HG03558 (cell line): Measurements from ENCODE around the gene XCR1.

ENCODE experiments used
- ATAC-seq: cut with Tn5 transposase; IDR thresholded peaks from one replicate; pipeline ENCODE4 v1.9.1; 2021; ENCODE audit warnings: moderate number of reproducible peaks; ENCODE audit not compliant: unreplicated experiment; ENCODE audit errors: extremely low read depth

XCR1 gene

DNA sequence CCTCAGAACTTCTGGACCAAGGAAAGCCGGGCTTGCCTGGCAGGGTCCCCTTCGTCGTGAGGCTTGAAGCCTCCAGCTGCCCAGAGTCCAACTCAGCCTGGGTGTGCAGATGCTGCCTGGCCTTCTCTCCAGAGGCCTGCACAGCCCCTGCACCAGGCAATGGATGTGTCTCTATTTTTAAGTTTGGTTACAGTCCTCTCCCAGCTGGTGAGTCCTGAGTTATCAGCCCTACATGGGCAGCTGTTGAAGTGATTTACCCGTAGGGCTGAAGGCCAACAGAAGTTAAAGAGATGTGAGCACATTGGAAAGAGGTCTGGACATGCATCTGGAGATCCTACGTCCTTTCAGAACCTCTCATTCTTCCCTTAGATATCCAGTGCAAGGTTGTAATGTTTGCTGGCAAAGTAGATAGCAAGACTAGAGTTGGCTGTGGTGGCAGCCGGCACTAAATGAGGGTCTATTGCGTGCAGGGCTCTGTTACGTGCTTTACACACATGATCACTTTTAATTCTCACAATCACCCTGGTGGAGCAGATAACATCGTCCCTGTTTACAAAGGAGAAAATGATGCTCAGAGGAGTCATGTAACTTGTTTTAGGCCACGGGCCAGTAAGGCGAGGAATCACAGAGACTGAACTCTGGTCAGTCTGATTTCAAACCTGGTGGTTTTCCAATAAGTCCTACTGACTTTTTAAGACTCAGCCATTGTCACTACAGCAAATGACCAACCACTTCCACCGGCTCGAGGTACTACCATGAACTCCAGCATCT lies 41.6 kb downstream of the XCR1 start:
- no peak for ATAC-seq

DNA sequence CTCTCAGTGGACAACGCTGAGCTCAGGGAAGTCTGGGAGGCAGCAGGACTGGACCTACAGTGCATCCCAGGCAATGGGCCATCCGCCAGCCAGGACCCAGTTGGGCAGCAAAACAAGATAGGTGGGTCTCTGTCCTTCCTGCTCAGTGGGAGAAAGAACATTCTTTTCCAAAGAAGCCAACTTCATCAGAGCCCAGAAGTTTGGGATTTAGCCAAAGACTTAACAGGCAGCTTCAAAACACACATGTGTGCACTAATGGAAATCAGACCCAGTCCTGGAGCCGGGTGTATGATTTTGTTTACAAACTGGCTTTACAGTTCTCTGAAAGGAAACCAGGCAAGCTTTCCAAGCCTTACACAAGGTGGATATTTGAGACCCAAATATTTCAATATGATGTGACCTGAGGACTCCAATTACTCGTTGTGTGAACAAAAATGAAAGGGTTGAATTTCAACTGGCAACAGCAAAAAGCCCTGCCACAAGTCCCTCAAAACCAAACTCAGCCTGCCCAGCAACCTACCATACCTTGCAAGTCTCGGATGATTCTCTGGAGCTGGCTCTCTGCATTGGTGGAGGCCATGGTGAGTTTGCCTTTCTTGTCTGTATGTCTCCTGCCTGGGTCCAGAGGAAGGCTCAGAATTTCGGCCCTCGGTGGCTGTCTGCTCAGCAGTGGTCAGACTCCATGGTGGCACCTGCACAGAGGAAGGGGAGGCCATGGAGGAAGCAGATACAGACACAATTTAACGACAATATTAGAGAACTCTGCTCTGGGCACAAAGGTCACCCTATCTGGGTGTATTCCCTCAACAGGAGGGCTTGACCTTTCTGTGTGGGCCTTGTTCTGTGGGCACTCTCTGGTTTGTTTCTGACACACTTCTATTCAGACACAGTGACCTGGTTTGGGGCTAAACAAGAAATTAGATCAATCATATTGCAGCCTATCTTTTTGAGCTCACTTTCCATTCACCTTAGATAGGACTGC lies 42.7 kb downstream of the XCR1 start:
- ATAC-seq: no peak

DNA sequence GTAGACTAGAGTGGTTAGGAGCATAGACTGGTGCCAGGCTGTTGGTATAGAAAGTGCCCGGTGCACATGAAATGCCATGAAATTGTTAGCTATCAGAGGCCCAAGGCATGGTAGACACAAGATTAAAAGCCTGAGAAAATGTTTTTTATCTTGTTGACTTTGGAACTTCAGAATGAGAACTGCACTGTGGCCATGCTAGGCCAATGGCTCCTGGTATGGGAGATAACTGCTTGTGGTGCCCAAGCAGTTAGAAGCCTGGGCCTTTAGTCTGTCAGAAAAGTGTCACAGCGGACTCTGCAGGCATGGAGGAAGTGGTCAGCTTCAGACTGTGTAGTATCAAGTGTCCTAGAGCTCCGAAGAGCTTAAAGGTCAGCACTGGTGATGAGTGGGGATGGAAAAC lies 43.5 kb downstream of the XCR1 start:
- no peak for ATAC-seq

DNA sequence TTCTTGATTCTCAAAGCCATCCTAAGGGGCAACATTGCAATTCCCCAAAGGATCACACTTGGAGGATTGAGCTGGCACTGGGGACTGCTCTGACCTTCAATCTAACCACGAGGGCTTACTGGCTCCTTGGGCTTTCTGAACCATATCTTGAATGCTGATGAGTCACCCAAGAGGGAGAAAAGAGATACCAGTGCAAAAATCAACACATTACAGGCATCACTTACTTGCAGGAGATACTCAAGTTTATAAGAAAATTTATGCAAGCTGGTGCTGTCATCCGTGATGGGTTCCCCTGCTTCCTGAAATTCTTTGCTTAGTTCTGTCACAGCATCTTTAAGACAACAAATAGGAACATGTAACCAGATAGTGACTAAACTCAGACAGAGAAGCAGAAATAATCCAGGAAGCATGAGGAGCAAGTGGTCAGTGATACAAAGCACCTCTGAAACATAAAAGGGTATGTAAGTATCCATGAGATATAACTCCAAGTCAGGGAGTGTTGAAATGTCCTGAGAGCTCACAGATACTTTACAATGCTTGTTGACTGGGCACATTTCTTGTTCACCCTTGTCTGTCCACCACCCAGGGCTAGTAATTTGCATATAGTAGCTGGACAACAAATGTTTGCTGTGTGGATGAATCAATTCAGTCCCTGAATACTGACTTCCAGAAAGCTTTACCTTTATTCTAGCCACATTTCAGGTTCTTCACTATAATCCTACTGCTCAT lies 45.8 kb downstream of the XCR1 start:
- no peak for ATAC-seq

DNA sequence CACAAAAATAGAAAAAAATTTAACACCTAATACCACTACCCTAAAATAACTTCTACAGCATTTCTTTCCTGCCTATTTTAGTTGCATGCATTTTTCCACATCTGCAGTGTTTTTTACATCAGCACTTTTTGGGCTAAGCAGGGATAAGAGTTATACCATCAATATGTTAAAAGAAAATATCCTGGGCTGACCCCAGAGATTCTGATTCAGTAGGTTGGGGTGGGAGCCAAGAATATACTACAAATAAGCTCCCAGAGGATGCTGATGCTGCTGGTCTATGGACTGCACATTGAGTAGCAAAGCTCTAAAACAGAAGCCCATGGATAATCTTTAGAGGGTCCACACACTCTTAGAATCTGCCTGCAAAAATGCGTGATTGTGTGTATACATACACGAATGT lies 46.5 kb downstream of the XCR1 start:
- no peak for ATAC-seq

DNA sequence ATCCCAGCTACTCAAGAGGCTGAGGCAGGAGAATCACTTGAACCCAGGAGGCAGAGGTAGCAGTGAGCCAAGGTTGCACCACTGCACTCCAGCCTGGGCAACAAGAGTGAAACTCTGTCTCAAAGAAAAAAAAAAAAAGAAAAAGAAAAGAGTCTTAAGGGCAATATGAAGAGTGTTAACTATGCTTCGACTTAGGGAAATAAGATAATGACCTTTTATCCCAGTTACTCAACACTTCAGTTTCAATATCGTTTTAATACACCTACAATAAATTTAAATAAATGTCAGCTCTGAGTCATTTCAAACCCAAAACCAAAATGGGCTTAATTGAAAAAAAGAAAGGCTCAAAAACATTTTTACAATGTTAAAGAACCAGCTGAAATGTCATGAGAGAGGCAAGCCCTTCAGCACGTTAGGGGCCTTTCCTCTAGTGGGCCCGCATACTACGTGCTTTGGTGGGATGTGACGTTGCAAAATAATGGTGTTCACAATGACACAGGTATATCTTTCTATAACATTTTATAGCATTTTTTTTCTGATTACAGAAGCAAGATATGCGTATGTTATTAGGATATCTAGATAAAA lies 47.0 kb downstream of the XCR1 start:
- ATAC-seq: no peak

DNA sequence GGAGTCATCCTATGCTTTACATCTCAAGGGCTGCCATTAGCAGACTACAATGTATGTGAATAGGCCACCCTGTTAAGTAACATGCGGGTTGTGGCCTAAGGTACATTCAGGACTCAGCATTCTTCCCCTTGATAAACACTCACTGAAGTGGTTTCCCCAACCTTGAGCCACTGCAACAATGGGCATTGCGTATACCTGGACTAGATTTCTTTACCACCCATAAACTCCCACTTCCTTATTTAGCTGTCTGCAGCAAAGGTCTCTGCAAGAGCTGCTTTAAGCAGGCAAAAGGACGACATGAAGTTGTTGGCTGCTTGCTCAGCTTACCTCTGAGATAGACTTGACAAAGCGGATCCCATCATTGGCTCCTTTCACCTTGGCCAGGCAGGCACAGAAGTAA lies 47.9 kb downstream of the XCR1 start:
- ATAC-seq: no peak

DNA sequence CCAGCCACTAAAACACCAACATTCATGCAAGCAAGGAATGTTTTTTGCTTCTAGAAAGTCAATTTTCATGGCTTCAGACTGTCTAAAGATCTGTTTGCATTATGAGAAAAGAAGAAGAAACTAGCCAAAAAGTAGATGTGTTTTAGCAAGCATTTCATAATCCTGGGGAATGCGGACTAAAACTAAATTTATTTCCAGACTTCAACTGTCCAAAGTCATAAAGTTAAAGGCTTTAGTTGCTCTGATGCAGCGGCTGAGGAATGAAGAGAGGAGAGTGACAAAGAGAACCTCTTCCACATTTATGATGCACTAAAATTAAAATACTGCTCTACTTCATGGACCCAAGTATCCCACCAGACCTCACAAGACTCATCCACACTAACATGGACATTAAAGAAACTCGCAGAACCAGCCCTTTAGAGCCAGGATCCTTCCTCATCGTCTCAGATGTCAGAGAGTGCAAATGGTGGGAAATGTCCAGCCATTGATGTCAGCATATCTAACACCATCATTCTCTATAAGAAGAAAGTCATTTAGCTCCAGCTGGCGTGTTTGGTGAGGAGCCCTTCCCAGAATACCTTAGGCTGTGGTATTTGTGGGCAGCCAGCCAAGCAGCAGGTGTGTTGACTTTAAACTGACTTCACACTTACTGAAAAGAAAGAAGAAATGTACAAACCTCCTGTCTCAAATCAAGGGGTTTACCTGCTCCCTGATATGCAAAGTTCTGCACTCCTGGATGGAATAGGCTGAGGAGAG lies 49.1 kb downstream of the XCR1 start:
- no peak for ATAC-seq

DNA sequence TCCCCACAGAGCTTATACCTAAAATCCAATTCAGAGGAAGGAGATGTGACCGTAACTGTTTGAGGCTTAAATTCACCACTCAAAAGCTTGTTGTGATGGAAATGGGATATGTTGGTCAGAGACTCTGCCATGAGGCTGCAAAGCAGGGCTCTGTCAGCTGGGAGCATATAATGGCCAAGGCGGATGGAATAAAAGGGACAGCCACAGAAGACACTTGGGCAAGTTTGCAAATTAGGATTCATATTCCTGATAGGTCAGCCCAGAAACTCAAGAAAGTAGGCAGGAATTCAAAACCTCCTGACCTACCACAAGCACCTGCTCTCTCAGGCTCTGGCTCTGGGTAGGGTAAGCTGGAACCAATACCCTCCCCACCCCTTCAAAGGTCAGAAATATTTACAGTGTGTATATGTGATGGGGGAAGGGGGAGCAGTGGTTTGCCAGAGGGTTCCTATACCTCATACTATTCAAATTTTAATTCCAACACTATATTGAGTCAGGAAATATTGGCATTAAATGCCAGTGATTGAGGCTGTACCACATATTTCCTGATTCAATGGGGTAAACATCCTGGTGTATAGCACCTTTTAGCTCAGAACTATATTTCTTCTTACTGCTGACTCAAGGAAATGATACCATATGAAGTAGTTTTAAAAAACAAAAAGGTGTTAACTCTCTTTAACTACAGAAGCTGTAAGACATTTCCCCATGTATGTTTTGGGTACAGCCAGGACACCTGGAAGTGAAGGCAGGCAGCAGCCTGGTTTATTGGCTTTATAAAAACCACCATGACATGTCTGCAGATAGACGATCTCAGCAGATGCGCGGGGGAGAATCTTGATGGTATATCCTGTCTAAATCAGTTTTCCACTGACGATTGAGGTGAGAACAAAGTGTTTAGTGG lies 50.8 kb downstream of the XCR1 start:
- ATAC-seq: no peak

DNA sequence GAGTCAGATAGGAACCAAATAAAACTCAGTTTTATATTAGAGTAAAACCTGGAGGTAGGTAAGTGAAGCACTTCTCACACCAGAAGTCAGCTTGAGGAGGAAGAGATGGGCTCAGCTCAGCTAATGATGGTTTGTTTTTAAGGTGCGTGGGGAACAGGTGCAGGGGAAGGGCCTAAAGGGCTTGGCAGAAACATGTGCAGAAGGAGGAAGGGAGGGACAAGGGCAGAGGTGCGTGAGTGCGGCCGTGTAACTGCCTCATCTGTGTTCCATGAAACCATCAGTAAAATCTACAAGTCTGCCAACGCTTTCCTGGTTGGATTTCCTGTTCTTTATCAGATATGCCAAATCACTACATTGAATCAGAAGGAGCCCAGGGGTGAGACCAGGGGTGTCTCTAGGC lies 51.6 kb downstream of the XCR1 start:
- ATAC-seq: no peak

DNA sequence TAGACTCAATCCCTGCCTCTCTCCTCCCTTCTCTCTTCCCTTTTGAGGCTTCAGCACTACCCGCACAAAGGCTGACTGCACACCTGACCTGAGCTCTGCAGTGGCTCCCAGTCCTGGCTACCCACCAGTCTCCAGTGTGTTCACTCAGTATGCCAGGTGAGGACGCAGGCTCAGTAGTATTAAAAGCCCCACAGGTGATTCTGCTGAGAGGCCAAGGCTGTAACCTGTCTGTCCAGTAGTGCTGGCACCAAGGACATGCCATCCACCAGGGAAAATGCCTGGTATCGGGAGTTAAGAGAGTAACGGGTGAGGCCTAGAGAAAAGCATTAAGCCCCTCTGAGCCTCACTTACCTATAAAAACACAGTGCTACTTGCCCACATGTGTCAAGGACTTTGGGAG lies 52.6 kb downstream of the XCR1 start:
- ATAC-seq: no peak

DNA sequence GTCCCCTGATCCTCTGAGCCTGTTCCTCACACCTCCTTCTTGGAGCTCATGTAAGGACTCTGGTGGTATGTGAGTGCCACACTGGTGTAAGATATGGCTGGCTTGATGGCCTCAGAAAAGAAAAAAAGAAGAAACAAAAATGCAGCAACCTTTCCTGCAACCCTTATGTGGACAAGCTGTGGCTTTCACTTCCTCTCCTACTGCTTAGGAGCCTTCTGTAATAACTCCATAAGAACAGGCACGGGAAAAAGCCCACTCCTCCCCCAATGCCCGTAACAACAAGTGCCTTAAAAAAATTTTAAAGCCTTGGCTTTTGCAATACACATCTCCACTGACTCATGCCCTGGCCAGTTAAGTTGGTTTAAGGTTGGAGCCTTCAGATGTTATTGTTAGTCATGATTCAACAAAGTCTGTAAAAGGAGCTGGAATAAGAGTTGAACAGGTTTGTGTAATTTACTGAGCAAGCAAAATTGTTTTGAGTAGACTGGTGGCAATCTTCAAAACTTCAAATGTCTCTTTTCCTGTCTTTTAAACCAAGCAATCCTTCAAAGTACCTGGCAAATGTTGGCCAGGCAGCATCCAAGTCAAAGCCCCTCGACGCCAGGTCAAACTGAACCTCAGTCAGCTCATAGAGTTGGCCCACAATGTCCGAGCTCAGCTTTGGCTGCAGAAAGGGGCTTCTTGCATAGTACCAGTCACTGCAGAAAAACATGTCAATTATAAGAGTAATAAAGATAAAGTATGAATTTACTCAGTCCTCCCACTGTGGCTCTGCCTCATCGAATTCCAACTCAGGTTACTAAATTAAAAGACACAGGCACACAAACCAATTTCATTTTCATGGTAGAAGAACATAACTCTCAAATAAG lies 54.5 kb downstream of the XCR1 start:
- no peak for ATAC-seq

DNA sequence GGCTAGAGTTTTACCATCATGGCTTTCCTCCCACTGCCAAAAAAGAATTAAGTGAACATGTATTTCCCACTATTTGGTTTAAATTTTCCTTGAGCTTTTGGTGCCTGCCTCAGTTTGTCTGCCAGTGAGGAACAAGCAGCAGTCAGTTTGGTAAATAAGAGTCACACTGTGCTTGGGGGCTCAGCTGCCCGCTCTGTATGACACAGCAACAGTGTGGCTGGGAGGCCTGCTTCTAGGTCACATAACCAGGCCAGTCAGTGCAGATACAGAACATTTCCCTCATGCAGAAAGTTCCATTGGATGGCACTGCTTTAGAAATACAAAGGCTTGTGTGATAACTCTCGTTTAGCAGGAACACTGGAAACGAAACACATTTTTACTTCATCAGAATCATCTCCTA lies 57.3 kb downstream of the XCR1 start:
- ATAC-seq: no peak

DNA sequence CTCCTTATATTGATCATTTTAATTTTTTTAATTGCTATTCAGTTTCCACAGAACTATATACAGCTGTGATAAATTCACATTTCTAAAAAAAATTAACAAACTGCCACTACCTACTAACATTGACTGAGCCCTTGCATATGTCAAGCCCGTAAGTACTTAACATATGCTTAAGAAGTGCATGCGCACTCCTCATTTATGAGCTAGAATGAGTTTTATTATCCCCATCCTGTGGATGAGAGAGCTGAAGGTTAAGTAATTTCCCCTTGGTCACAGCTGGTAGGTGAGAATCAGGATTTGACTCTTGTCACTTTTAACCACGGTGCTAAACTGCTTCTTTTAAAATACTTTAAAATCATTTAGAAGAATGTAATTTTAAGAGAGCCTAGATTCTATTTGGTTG lies 58.2 kb downstream of the XCR1 start:
- no peak for ATAC-seq

DNA sequence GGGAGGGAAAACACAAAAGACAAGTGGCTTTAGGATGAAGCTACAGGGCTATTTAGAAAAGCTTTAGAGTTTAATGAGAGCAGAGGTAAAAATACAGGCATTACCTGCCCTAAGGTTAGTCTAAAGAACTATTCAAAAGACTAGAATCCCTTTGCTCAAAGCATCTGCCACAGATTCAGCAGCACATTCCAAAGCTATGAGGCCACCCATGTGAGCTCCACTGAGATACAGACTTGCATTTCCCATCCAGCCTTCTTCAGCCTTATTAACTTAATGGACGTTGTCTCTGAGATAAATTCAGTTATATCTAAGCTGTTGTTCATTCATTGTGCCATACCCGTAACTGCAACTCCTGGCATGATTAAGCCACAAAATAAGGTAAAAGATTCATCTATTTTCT lies 58.6 kb downstream of the XCR1 start:
- ATAC-seq: no peak

DNA sequence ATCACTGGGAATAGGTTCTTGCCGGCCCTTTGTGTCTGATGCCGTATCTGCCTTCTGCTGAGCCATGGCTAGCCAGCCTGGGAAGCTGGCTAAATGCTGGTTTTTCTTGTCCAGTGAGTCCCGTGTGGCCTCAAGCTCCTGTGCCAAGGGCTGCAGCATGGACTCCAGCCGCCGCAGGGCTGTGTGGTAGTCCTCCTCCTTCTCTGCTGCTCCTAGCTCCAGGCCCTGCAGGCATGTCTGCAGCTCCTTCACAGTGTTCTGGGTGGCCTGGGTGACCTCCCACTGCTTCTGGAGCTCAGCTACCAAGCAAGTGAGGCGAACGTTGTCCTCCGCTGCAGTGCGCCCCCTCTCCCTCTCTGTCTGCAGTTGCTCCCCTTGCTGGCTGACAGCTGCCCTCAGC lies 59.1 kb downstream of the XCR1 start:
- no peak for ATAC-seq

DNA sequence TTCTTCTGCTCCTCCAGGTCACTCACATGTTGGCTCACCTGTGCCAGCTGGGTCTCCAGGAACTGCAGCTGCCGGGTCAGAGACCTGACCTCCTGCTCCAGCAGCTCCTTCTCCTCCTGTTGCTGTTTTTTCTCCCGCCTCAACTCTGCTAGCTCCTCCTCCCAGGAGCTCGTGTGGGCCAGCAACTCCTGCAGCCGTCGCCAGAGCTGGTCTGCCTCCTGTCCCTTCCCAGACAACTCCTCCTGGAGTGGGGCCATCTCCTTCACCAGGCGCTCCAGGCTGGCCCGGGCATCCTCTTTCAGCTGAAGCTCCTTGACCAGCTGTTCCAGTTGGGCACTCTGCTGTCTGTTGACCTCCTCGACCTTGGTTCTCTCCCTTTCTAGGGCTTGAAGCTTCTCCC lies 59.6 kb downstream of the XCR1 start:
- no peak for ATAC-seq
